Lung (tissue), 12 donors: Measurements from ENCODE around the gene MAP3K6. TPM values are rescaled to one million over a fixed set of nuclear protein-coding genes. Genes with fewer than 3 reads are reported as not detected.

ENCODE experiments used
- ATAC-seq: fragments of 200-7000 bp; cut with Tn5 transposase; one replicate; pipeline ENCODE4 v1.9.1; 2020; ENCODE audit warnings: moderate number of reproducible peaks; ENCODE audit not compliant: insufficient read depth, low FRiP score
- DNase-seq, 3 donors: peaks; one replicate each; pipeline ENCODE4 v3.0.0-alpha.2; 2013 to 2017
- H3K27ac ChIP-seq, 2 donors: one replicate each; pipeline ENCODE4 v1.5.1; 2013; ENCODE audit warnings: mild to moderate bottlenecking in 2 of 2, moderate library complexity in 2 of 2, control low read depth in 1 of 2, inconsistent platforms in 1 of 2, low read depth in 1 of 2, low read length in 1 of 2
- H3K27me3 ChIP-seq, 3 donors: one replicate each; pipeline ENCODE4 v1.5.1; 2013; ENCODE audit warnings: low read length in 2 of 3; ENCODE audit not compliant: control insufficient read depth in 3 of 3, insufficient read depth in 3 of 3
- H3K36me3 ChIP-seq, 4 donors: one replicate each; pipeline ENCODE4 v1.5.1; 2013; ENCODE audit warnings: low read length in 4 of 4, mild to moderate bottlenecking in 1 of 4, moderate library complexity in 1 of 4; ENCODE audit not compliant: control insufficient read depth in 4 of 4, insufficient read depth in 4 of 4
- H3K4me1 ChIP-seq, 5 donors: one replicate each; pipeline ENCODE4 v1.5.1; 2013; ENCODE audit warnings: low read length in 5 of 5, mild to moderate bottlenecking in 2 of 5, moderate library complexity in 1 of 5; ENCODE audit not compliant: control insufficient read depth in 5 of 5, insufficient read depth in 5 of 5
- H3K4me3 ChIP-seq: one replicate; pipeline ENCODE4 v1.5.1; 2013; ENCODE audit warnings: mild to moderate bottlenecking, control low read depth, moderate library complexity
- H3K9ac ChIP-seq, 2 donors: one replicate each; pipeline ENCODE4 v1.5.1; 2013; ENCODE audit warnings: low read length in 2 of 2, control low read depth in 1 of 2; ENCODE audit not compliant: insufficient read depth in 1 of 2
- H3K9me3 ChIP-seq, 4 donors: one replicate each; pipeline ENCODE4 v1.5.1; 2013; ENCODE audit warnings: low read length in 3 of 4, mild to moderate bottlenecking in 1 of 4, moderate library complexity in 1 of 4; ENCODE audit not compliant: control insufficient read depth in 4 of 4, insufficient read depth in 3 of 4
- WGBS, 2 donors: extraction: QIAGEN DNeasy Blood & Tissue Kit; methylation state at CpG; one replicate each; pipeline ENCODE4 v1.1.7; 2013; 5-methylcytosine and 5-hydroxymethylcytosine counted together
- polyA plus RNA-seq, 2 donors: library from polyadenylated mRNA; stranded (reverse); fragments of 200-250 nt; gene quantifications; one replicate each; pipeline ENCODE4 v1.2.1, GENCODE V29; 2013
- total RNA-seq, 2 donors: library from RNA; depleted of rRNA in 1 of 2; stranded (reverse); fragments of >200 nt in 1 of 2; gene quantifications; one replicate each; pipeline ENCODE4 v1.2.1, GENCODE V29; 2014 to 2021
- TF ChIP-seq, protein P1 (sequence below): IDR thresholded peaks from 2 replicates; pipeline ENCODE4 v1.5.1; 2012; ENCODE audit warnings: mild to moderate bottlenecking; ENCODE audit errors: control extremely low read depth, extremely low read depth
- donor health status: control.
- donor health status: control.
- donor health status: Bipolar disorder and iron deficiency.
- donor health status: healthy.
- donor health status: DM: yes; HTN: yes; CAD: no.

Gene MAP3K6
- total and polyA plus RNA-seq, 4 donors: 17.0 to 96.6 (median 62.8) TPM

DNA sequence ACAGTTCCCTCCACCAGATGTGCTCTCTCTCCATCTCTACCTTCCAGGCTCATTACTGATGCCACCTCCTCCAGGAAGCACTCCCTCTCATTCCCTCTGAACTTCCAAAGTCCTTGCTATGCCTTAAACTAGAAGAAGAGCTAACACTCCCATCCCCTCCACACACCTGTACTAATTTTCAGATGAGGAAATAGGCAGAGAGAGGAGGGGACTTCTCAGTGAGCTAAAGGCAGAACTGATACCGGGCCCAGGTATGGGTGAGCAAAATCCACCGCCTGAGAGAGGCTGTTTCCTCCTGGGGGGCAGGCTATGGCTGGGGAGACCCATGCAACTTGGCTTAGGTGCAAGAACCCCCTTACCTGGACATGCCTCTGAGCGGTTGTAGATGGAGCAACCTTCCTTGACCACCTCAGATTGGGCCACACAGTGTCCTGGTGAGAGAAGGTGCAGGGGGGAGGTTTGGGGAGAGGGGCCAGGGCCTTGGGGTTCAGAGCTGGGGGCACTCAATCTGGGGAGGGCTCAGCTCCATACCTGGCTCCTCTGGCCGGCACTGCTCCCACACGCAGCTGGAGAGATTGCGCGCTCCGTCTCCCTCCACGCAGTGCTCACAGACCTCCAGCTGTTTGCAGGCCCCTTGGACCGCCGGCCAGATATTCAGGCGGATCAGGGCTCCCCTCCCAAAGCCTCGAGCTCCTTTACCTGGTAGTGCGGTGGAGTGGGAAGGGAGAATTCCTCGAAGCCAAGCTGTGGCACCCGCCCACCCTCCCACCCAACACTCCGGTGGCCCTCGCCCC lies 15.4 kb upstream of the MAP3K6 start:
- no peaks in the 10 kb centered on the region for H3K36me3 ChIP-seq
- no peaks in the 10 kb centered on the region for H3K27me3 ChIP-seq
- no peak overlapping the region for H3K9ac ChIP-seq
- 81 to 87% methylated on average over 18 of the region's 18 CpGs for WGBS, 2 donors
- H3K4me1 ChIP-seq: peaks cover 0 to 12% (median 0%) of the 10 kb centered on the region in 5 donors
- ATAC-seq (no peak), DNase-seq (no peak)
- TF ChIP-seq, protein P1, sequence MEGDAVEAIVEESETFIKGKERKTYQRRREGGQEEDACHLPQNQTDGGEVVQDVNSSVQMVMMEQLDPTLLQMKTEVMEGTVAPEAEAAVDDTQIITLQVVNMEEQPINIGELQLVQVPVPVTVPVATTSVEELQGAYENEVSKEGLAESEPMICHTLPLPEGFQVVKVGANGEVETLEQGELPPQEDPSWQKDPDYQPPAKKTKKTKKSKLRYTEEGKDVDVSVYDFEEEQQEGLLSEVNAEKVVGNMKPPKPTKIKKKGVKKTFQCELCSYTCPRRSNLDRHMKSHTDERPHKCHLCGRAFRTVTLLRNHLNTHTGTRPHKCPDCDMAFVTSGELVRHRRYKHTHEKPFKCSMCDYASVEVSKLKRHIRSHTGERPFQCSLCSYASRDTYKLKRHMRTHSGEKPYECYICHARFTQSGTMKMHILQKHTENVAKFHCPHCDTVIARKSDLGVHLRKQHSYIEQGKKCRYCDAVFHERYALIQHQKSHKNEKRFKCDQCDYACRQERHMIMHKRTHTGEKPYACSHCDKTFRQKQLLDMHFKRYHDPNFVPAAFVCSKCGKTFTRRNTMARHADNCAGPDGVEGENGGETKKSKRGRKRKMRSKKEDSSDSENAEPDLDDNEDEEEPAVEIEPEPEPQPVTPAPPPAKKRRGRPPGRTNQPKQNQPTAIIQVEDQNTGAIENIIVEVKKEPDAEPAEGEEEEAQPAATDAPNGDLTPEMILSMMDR: no peak
- no peaks in the 10 kb centered on the region for H3K9me3 ChIP-seq
- H3K27ac ChIP-seq: no peak overlapping the region
- H3K4me3 ChIP-seq: no peak overlapping the region

DNA sequence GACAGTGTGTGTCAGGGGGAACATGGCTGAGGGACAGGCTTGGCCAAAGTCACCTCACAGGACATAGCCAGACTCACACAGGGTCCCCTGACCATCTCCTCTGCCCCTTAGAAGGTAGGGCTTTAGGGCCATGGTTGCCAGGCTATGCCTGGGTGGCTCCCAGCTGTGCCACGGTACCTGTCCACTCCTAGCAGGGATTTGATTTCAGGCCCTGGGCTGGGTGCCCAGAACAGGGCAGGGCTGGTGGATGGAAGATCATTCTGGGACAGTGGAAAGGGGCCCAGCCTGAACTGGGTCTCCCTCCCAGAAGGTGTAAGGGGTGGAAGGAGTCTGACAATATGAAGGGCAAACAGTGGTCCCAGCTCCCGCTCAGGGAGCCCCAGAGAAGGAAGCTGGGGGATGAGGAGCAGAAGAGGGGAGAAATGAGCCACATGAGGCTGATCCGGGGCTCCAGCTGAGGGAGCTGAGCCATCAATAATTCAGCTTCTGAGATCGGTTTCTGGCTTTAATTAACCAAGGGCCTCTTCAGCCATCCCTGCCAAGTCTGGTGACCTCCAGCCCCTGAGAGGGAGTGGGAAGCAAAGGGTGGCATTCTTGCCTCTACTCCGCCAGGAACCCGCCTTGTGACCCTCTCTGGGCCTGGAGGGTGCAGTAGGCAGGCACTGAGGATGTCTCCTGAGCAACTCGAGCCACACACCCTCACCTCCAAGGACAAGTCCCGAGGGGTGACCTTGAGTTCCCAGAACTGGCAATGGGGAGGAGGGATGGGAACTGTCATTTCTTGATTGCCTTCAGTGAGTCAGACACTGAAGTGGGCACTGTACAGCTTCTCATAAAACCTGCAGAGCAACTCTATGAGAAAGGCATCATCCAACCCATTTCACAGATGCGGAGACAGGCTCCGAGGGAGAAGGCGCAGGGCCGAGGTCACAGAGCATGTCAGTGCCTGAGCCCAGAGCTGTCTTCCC lies 14.3 kb upstream of the MAP3K6 start:
- ATAC-seq (no peak), DNase-seq (no peak)
- 79 to 89% methylated on average over 12 of the region's 12 CpGs for WGBS, 2 donors
- no peak overlapping the region for H3K9ac ChIP-seq
- H3K9me3 ChIP-seq: no peaks in the 10 kb centered on the region
- no peaks in the 10 kb centered on the region for H3K36me3 ChIP-seq
- no peak overlapping the region for H3K4me3 ChIP-seq
- no peaks in the 10 kb centered on the region for H3K27me3 ChIP-seq
- H3K4me1 ChIP-seq: peaks cover 0 to 12% (median 0%) of the 10 kb centered on the region in 5 donors
- no peak overlapping the region for H3K27ac ChIP-seq
- TF ChIP-seq, protein P1: no peak

DNA sequence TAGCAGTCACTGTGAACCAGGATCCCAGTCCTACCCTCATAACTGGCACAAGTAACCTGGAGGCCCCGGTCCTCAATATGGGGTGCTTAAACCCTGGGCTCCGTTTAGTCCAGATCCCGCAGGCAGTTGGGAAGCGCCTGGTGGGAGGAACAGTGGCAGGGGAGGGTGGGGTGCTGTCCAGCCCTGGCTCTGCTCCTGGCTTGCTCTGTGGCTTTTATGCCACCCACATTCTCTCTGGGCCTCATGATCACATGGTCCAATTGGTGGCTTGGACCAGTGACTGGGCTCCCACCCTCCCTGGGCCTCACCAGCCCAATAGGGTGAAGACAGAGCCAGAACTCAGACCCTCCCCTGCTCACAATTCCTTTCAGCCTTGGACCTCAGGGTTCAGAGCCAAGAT lies 13.5 kb upstream of the MAP3K6 start:
- ATAC-seq (no peak), DNase-seq (no peak)
- no peaks in the 10 kb centered on the region for H3K27me3 ChIP-seq
- peaks cover 0 to 13% (median 0%) of the 10 kb centered on the region in 5 donors for H3K4me1 ChIP-seq
- no peaks in the 10 kb centered on the region for H3K9me3 ChIP-seq
- H3K4me3 ChIP-seq: no peak overlapping the region
- H3K36me3 ChIP-seq: no peaks in the 10 kb centered on the region
- H3K27ac ChIP-seq: no peak overlapping the region
- TF ChIP-seq, protein P1: no peak
- WGBS, 2 donors: 88 to 91% methylated on average over 4 of the region's 4 CpGs
- no peak overlapping the region for H3K9ac ChIP-seq
